HCT116 (cell line): ENCODE data around the gene RAB27B. TPM values are rescaled to one million over a fixed set of nuclear protein-coding genes. Genes with fewer than 3 reads are reported as not detected.

ENCODE experiments used
- ATAC-seq: fragments of 200-7000 bp; cut with Tn5 transposase; 2 replicates; pipeline ENCODE4 v1.9.1; 2020; ENCODE audit warnings: mild to moderate bottlenecking, moderate library complexity
- BruUV-seq: library from RNA; stranded (reverse); fragments of 400-500 nt; replicated peaks from 2 replicates; lab custom pipeline; 2021; lab: Mats Ljungman, UMichigan
- CTCF ChIA-PET: fragments of 300-600 bp; sonication (Branson Sonifier 250); formaldehyde crosslinking; loops from one replicate; lab custom pipeline; 2021; ENCODE audit warnings: antibody characterized with exemption; lab: Charles Lee
- POLR2A ChIA-PET: fragments of 300-600, 350-600 bp; sonication (Branson Sonifier 250); formaldehyde crosslinking; loops from one replicate; lab custom pipeline; 2021; ENCODE audit warnings: antibody characterized with exemption; lab: Charles Lee
- RAD21 ChIA-PET, 2 experiments: fragments of 300-600 bp; sonication (Branson Sonifier 250); formaldehyde crosslinking; loops; one replicate each; lab custom pipeline; 2023; ENCODE audit warnings: low total read pairs in 2 of 2; ENCODE audit not compliant: uncharacterized antibody in 2 of 2, unreplicated experiment in 2 of 2, low non-redundant PET in 1 of 2; lab: Charles Lee
- DNase-seq: peaks from one replicate; pipeline ENCODE4 v3.0.0-alpha.2; 2010; ENCODE audit warnings: low read depth, low spot score
- H2AFZ ChIP-seq: fragments of 200-600 bp; shearing (Covaris generic), sonication (generic); 2 replicates; pipeline ENCODE4 v1.6.1; 2017; ENCODE audit warnings: low read depth, mixed run types, mixed read lengths, antibody characterized with exemption, low read length; ENCODE audit not compliant: poor library complexity, severe bottlenecking
- H3K27ac ChIP-seq: 2 replicates; pipeline ENCODE4 v1.5.1; 2012; ENCODE audit warnings: low read depth, low read length
- H3K27me3 ChIP-seq: fragments of 200-600 bp; sonication (generic); 2 replicates; pipeline ENCODE4 v1.6.1; 2016; ENCODE audit warnings: mixed run types, low read length, mixed read lengths; ENCODE audit not compliant: insufficient read depth
- H3K36me3 ChIP-seq, 2 experiments: fragments of 200-500 bp in 1 of 2; fragments of 200-600 bp in 1 of 2; sonication (Bioruptor generic) in 1 of 2; sonication (generic) in 1 of 2; 2 replicates each; pipeline versions ENCODE4 v1.5.1 to v1.6.1; 2014 to 2016; ENCODE audit warnings: low read length in 2 of 2, inconsistent platforms in 1 of 2, mixed read lengths in 1 of 2, mixed run types in 1 of 2; ENCODE audit not compliant: insufficient read depth in 2 of 2, control insufficient read depth in 1 of 2
- H3K4me1 ChIP-seq, 2 experiments: fragments of 200-600 bp in 1 of 2; sonication (generic) in 1 of 2; 2 replicates each; pipeline versions ENCODE4 v1.5.1 to v1.6.1; 2012 to 2017; ENCODE audit warnings: low read length in 2 of 2, inconsistent platforms in 1 of 2, mild to moderate bottlenecking in 1 of 2, mixed read lengths in 1 of 2, mixed run types in 1 of 2, moderate library complexity in 1 of 2; ENCODE audit not compliant: insufficient read depth in 2 of 2, control insufficient read depth in 1 of 2
- H3K4me2 ChIP-seq: fragments of 200-600 bp; sonication (generic); 2 replicates; pipeline ENCODE4 v1.6.1; 2017; ENCODE audit warnings: mixed run types, low read length, mixed read lengths
- H3K4me3 ChIP-seq, 2 experiments: fragments of 200-600 bp in 1 of 2; sonication (generic) in 1 of 2; replicated peaks in 1 of 2; 2 replicates each; pipeline ENCODE4 v1.5.1; 2011 to 2016; ENCODE audit warnings: low read length in 2 of 2, control low read depth in 1 of 2, low read depth in 1 of 2, mild to moderate bottlenecking in 1 of 2, mixed read lengths in 1 of 2, mixed run types in 1 of 2
- H3K79me2 ChIP-seq: fragments of 200-600 bp; sonication (generic); 2 replicates; pipeline ENCODE4 v1.6.1; 2017; ENCODE audit warnings: mild to moderate bottlenecking, mixed run types, low read length, moderate library complexity, mixed read lengths; ENCODE audit not compliant: insufficient read depth
- H3K9ac ChIP-seq: fragments of 200-600 bp; sonication (generic); 2 replicates; pipeline ENCODE4 v1.6.1; 2016; ENCODE audit warnings: low read length, mixed read lengths
- H3K9me2 ChIP-seq: fragments of 200-600 bp; sonication (generic), shearing (Covaris generic); 2 replicates; pipeline ENCODE4 v1.6.1; 2017; ENCODE audit warnings: mixed run types, mild to moderate bottlenecking, moderate library complexity; ENCODE audit not compliant: insufficient read depth
- H3K9me3 ChIP-seq, 2 experiments: fragments of 200-500 bp in 1 of 2; fragments of 200-600 bp in 1 of 2; sonication (Bioruptor generic) in 1 of 2; sonication (generic) in 1 of 2; 2 replicates each; pipeline ENCODE4 v1.6.1; 2014 to 2017; ENCODE audit warnings: low read length in 2 of 2, mixed read lengths in 2 of 2, inconsistent platforms in 1 of 2, low read depth in 1 of 2, mild to moderate bottlenecking in 1 of 2, mixed run types in 1 of 2, moderate library complexity in 1 of 2; ENCODE audit not compliant: control insufficient read depth in 1 of 2, insufficient read depth in 1 of 2
- H4K20me1 ChIP-seq: fragments of 200-600 bp; sonication (generic), shearing (Covaris generic); 2 replicates; pipeline ENCODE4 v1.6.1; 2017; ENCODE audit warnings: mixed run types, mild to moderate bottlenecking, moderate library complexity; ENCODE audit not compliant: insufficient read depth
- CBX3 ChIP-seq: IDR thresholded peaks from 2 replicates; pipeline ENCODE4 v1.6.1; 2012; ENCODE audit warnings: low read depth
- CEBPB ChIP-seq: IDR thresholded peaks from 2 replicates; pipeline ENCODE4 v1.6.1; 2012; ENCODE audit warnings: low read depth
- ELF1 ChIP-seq: IDR thresholded peaks from 2 replicates; pipeline ENCODE4 v1.6.1; 2012; ENCODE audit warnings: low read depth, borderline replicate concordance
- EZH2phosphoT487 ChIP-seq: fragments of 200-600 bp; IDR thresholded peaks from 2 replicates; pipeline ENCODE4 v1.6.1; 2018; ENCODE audit warnings: antibody characterized with exemption, borderline replicate concordance
- FOSL1 ChIP-seq: IDR thresholded peaks from 2 replicates; pipeline ENCODE4 v1.6.1; 2012; ENCODE audit warnings: low read depth
- POLR2AphosphoS5 ChIP-seq: IDR thresholded peaks from 2 replicates; pipeline ENCODE4 v1.6.1; 2011; ENCODE audit warnings: mild to moderate bottlenecking, low read depth, low read length, moderate library complexity
- SIN3A ChIP-seq: IDR thresholded peaks from 2 replicates; pipeline ENCODE4 v1.6.1; 2012; ENCODE audit warnings: low read depth
- TCF7L2 ChIP-seq: IDR thresholded peaks from 2 replicates; pipeline ENCODE4 v1.7.0; 2011; ENCODE audit warnings: borderline replicate concordance, inconsistent platforms; ENCODE audit not compliant: insufficient read depth, insufficient read length; ENCODE audit errors: extremely low read depth
- YY1 ChIP-seq: IDR thresholded peaks from 2 replicates; pipeline ENCODE4 v1.6.1; 2011; ENCODE audit warnings: low read length, low read depth, moderate library complexity, mild to moderate bottlenecking; ENCODE audit not compliant: insufficient replicate concordance; ENCODE audit errors: extremely low read depth
- ZFX ChIP-seq: fragments of 450-650 bp; IDR thresholded peaks from 2 replicates; pipeline ENCODE4 v1.6.1; 2017
- intact Hi-C: fragments of 100-400 bp; cut with micrococcal nuclease; formaldehyde crosslinking; loops from 2 replicates; pipeline ENCODE4 v1.10.0; 2022
- total RNA-seq: library from RNA; stranded (reverse); gene quantifications from one replicate; pipeline ENCODE4 v1.2.1, GENCODE V29; 2021; ENCODE audit not compliant: unreplicated experiment
- TF ChIP-seq, protein P1 (sequence below): IDR thresholded peaks from 2 replicates; pipeline ENCODE4 v1.6.1; 2012
- TF ChIP-seq, protein P2 (sequence below), 3 experiments: fragments of 200-600 bp in 1 of 3; sonication (generic) in 1 of 3; IDR thresholded peaks in 2 of 3; conservative IDR thresholded peaks in 1 of 3; 2 replicates each; pipeline ENCODE4 v1.5.1; 2012 to 2017; ENCODE audit warnings: low read depth in 2 of 3, low read length in 2 of 3, antibody characterized with exemption in 1 of 3, borderline replicate concordance in 1 of 3, control low read depth in 1 of 3, mild to moderate bottlenecking in 1 of 3, mixed read lengths in 1 of 3, mixed run types in 1 of 3, moderate library complexity in 1 of 3; ENCODE audit not compliant: insufficient read depth in 1 of 3
- TF ChIP-seq, protein P3 (sequence below): IDR thresholded peaks from 2 replicates; pipeline ENCODE4 v1.6.1; 2011; ENCODE audit warnings: mild to moderate bottlenecking, low read length, moderate library complexity; ENCODE audit not compliant: insufficient replicate concordance; ENCODE audit errors: extremely low read depth

Gene RAB27B
- total RNA-seq, 1 experiment from 2014 or later, result 2.2 TPM

DNA sequence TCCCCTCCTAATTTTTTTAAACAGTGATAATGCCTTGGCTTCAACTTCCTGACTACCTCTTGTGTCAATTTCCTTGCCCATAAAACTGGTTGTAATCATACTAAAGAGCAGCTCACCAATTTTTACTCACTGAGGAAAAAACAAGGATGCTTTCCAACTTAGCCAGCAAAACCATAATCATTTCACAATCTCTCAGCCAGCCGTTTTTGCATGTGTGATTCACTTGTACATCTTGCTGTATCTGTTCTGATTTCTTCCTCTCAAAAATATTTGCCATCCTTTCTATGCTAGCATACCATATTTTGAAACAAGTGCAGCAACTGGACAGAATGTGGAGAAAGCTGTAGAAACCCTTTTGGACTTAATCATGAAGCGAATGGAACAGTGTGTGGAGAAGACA lies 60.7 kb downstream of the RAB27B start:
- TF ChIP-seq ELF1 (no peak), SIN3A (no peak), EZH2phosphoT487 (no peak), FOSL1 (no peak), CEBPB (no peak), CBX3 (no peak), POLR2AphosphoS5 (no peak), TCF7L2 (no peak), ZFX (no peak), YY1 (no peak)
- TF ChIP-seq, protein P1, sequence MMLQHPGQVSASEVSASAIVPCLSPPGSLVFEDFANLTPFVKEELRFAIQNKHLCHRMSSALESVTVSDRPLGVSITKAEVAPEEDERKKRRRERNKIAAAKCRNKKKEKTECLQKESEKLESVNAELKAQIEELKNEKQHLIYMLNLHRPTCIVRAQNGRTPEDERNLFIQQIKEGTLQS, result no peak
- TF ChIP-seq, protein P2, sequence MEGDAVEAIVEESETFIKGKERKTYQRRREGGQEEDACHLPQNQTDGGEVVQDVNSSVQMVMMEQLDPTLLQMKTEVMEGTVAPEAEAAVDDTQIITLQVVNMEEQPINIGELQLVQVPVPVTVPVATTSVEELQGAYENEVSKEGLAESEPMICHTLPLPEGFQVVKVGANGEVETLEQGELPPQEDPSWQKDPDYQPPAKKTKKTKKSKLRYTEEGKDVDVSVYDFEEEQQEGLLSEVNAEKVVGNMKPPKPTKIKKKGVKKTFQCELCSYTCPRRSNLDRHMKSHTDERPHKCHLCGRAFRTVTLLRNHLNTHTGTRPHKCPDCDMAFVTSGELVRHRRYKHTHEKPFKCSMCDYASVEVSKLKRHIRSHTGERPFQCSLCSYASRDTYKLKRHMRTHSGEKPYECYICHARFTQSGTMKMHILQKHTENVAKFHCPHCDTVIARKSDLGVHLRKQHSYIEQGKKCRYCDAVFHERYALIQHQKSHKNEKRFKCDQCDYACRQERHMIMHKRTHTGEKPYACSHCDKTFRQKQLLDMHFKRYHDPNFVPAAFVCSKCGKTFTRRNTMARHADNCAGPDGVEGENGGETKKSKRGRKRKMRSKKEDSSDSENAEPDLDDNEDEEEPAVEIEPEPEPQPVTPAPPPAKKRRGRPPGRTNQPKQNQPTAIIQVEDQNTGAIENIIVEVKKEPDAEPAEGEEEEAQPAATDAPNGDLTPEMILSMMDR (IDR thresholded peaks at IDR 0.05 in 2 of 3, conservative IDR thresholded peaks at IDR 0.05 in 1 of 3; ENCODE audit: borderline replicate concordance in 1 of 3, insufficient read depth in 1 of 3, low read depth in 2 of 3, low read length in 2 of 3), result no peak
- TF ChIP-seq, protein P3, sequence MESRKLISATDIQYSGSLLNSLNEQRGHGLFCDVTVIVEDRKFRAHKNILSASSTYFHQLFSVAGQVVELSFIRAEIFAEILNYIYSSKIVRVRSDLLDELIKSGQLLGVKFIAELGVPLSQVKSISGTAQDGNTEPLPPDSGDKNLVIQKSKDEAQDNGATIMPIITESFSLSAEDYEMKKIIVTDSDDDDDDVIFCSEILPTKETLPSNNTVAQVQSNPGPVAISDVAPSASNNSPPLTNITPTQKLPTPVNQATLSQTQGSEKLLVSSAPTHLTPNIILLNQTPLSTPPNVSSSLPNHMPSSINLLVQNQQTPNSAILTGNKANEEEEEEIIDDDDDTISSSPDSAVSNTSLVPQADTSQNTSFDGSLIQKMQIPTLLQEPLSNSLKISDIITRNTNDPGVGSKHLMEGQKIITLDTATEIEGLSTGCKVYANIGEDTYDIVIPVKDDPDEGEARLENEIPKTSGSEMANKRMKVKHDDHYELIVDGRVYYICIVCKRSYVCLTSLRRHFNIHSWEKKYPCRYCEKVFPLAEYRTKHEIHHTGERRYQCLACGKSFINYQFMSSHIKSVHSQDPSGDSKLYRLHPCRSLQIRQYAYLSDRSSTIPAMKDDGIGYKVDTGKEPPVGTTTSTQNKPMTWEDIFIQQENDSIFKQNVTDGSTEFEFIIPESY, result no peak
- CTCF ChIA-PET, result no interaction called here
- no peak for ATAC-seq

More for the DNA sequence above, 60.7 kb downstream of the RAB27B start:
- ChIA-PET POLR2A (no interaction called here), RAD21 (no interaction called here)
- Histone ChIP-seq H3K36me3 (no peaks in the 10 kb centered on the region), H3K4me1 (no peaks in the 10 kb centered on the region), H3K4me3 (no peak overlapping the region), H3K9me2 (no peaks in the 10 kb centered on the region), H2AFZ (no peak overlapping the region), H3K27ac (no peak overlapping the region), H4K20me1 (no peaks in the 10 kb centered on the region), H3K79me2 (no peaks in the 10 kb centered on the region), H3K9me3 (no peaks in the 10 kb centered on the region), H3K4me2 (no peak overlapping the region), H3K27me3 (no peaks in the 10 kb centered on the region), H3K9ac (no peak overlapping the region)
- intact Hi-C loops, result no loop called here
- BruUV-seq, result no TSS peak
- no peak for DNase-seq
